Lung (tissue), 16 donors: ENCODE data around the gene PCDH12. TPM values are rescaled to one million over a fixed set of nuclear protein-coding genes. Genes with fewer than 3 reads are reported as not detected.

ENCODE experiments used
- ATAC-seq: fragments of 200-7000 bp; cut with Tn5 transposase; one replicate; pipeline ENCODE4 v1.9.1; 2020; ENCODE audit warnings: moderate number of reproducible peaks; ENCODE audit not compliant: insufficient read depth, low FRiP score
- DNase-seq, 3 donors: peaks; one replicate each; pipeline ENCODE4 v3.0.0-alpha.2; 2013 to 2017
- H3K27ac ChIP-seq, 2 donors: one replicate each; pipeline ENCODE4 v1.5.1; 2013; ENCODE audit warnings: mild to moderate bottlenecking in 2 of 2, moderate library complexity in 2 of 2, control low read depth in 1 of 2, inconsistent platforms in 1 of 2, low read depth in 1 of 2, low read length in 1 of 2
- H3K27me3 ChIP-seq, 3 donors: one replicate each; pipeline ENCODE4 v1.5.1; 2013; ENCODE audit warnings: low read length in 2 of 3; ENCODE audit not compliant: control insufficient read depth in 3 of 3, insufficient read depth in 3 of 3
- H3K36me3 ChIP-seq, 4 donors: one replicate each; pipeline ENCODE4 v1.5.1; 2013; ENCODE audit warnings: low read length in 4 of 4, mild to moderate bottlenecking in 1 of 4, moderate library complexity in 1 of 4; ENCODE audit not compliant: control insufficient read depth in 4 of 4, insufficient read depth in 4 of 4
- H3K4me1 ChIP-seq, 5 donors: one replicate each; pipeline ENCODE4 v1.5.1; 2013; ENCODE audit warnings: low read length in 5 of 5, mild to moderate bottlenecking in 2 of 5, moderate library complexity in 1 of 5; ENCODE audit not compliant: control insufficient read depth in 5 of 5, insufficient read depth in 5 of 5
- H3K4me3 ChIP-seq: one replicate; pipeline ENCODE4 v1.5.1; 2013; ENCODE audit warnings: mild to moderate bottlenecking, control low read depth, moderate library complexity
- H3K9ac ChIP-seq, 2 donors: one replicate each; pipeline ENCODE4 v1.5.1; 2013; ENCODE audit warnings: low read length in 2 of 2, control low read depth in 1 of 2; ENCODE audit not compliant: insufficient read depth in 1 of 2
- H3K9me3 ChIP-seq, 4 donors: one replicate each; pipeline ENCODE4 v1.5.1; 2013; ENCODE audit warnings: low read length in 3 of 4, mild to moderate bottlenecking in 1 of 4, moderate library complexity in 1 of 4; ENCODE audit not compliant: control insufficient read depth in 4 of 4, insufficient read depth in 3 of 4
- WGBS, 2 donors: extraction: QIAGEN DNeasy Blood & Tissue Kit; methylation state at CpG; one replicate each; pipeline ENCODE4 v1.1.7; 2013; 5-methylcytosine and 5-hydroxymethylcytosine counted together
- long read RNA-seq, 5 donors: transcript quantifications; one replicate each; lab custom pipeline, GENCODE V29; 2026
- polyA plus RNA-seq, 2 donors: library from polyadenylated mRNA; stranded (reverse); fragments of 200-250 nt; gene quantifications; one replicate each; pipeline ENCODE4 v1.2.1, GENCODE V29; 2013
- total RNA-seq, 2 donors: library from RNA; depleted of rRNA in 1 of 2; stranded (reverse); fragments of >200 nt in 1 of 2; gene quantifications; one replicate each; pipeline ENCODE4 v1.2.1, GENCODE V29; 2014 to 2021
- TF ChIP-seq, protein P1 (sequence below): IDR thresholded peaks from 2 replicates; pipeline ENCODE4 v1.5.1; 2012; ENCODE audit warnings: mild to moderate bottlenecking; ENCODE audit errors: control extremely low read depth, extremely low read depth
- donor health status: control.
- donor health status: control.
- donor health status: Bipolar disorder and iron deficiency.
- donor health status: healthy.
- donor health status: DM: yes; HTN: yes; CAD: no.

Gene PCDH12
- total RNA-seq = 10 to 100 TPM; 17.0 to 34.2 TPM
- 1 to 10 TPM; 3.9 to 5.6 TPM for polyA plus RNA-seq
- long read RNA-seq, donor 1, full-length matches to known transcripts = 16 of 35 reads
- long read RNA-seq, donor 1, partial matches to known transcripts = 19 of 35 reads
- long read RNA-seq, donor 1, other reads (novel, unspliced or antisense) = 0 of 35 reads
- long read RNA-seq, donor 2, full-length matches to known transcripts = 2 of 2 reads
- long read RNA-seq, donor 2, partial matches to known transcripts = 0 of 2 reads
- long read RNA-seq, donor 2, other reads (novel, unspliced or antisense) = 0 of 2 reads
- long read RNA-seq, donor 3, full-length matches to known transcripts = 13 of 13 reads
- long read RNA-seq, donor 3, partial matches to known transcripts = 0 of 13 reads
- long read RNA-seq, donor 3, other reads (novel, unspliced or antisense) = 0 of 13 reads
- long read RNA-seq, donor 4, full-length matches to known transcripts = 3 of 19 reads
- long read RNA-seq, donor 4, partial matches to known transcripts = 16 of 19 reads
- long read RNA-seq, donor 4, other reads (novel, unspliced or antisense) = 0 of 19 reads
- long read RNA-seq, donor 5, full-length matches to known transcripts = 16 of 60 reads
- long read RNA-seq, donor 5, partial matches to known transcripts = 44 of 60 reads
- long read RNA-seq, donor 5, other reads (novel, unspliced or antisense) = 0 of 60 reads

GRCh38 chr5:141958113-141958512, at the start of gene PCDH12:
PCDH12 (minus strand) TSS chr5:141958202; CDS start chr5:141957851, 351 bp downstream.
- WGBS, 2 donors = 7 to 11% methylated on average over 7 of the region's 7 CpGs
- DNase-seq (peak; percentile 70 to 90 (median 83)), ATAC-seq (peak; percentile 20)
- H3K27me3 ChIP-seq = no peaks in the 10 kb centered on the region
- TF ChIP-seq, protein P1, sequence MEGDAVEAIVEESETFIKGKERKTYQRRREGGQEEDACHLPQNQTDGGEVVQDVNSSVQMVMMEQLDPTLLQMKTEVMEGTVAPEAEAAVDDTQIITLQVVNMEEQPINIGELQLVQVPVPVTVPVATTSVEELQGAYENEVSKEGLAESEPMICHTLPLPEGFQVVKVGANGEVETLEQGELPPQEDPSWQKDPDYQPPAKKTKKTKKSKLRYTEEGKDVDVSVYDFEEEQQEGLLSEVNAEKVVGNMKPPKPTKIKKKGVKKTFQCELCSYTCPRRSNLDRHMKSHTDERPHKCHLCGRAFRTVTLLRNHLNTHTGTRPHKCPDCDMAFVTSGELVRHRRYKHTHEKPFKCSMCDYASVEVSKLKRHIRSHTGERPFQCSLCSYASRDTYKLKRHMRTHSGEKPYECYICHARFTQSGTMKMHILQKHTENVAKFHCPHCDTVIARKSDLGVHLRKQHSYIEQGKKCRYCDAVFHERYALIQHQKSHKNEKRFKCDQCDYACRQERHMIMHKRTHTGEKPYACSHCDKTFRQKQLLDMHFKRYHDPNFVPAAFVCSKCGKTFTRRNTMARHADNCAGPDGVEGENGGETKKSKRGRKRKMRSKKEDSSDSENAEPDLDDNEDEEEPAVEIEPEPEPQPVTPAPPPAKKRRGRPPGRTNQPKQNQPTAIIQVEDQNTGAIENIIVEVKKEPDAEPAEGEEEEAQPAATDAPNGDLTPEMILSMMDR = no peak
- H3K36me3 ChIP-seq = no peaks in the 10 kb centered on the region
- H3K9ac ChIP-seq = no peak within 1 kb of the TSS
- peak within 1 kb of the TSS; percentile 41 for H3K4me3 ChIP-seq
- H3K4me1 ChIP-seq = peaks cover 0 to 8% (median 6%) of the 10 kb centered on the region in 5 donors
- peak within 1 kb of the TSS; percentile 58 to 86 for H3K27ac ChIP-seq
- H3K9me3 ChIP-seq = no peaks in the 10 kb centered on the region

DNA sequence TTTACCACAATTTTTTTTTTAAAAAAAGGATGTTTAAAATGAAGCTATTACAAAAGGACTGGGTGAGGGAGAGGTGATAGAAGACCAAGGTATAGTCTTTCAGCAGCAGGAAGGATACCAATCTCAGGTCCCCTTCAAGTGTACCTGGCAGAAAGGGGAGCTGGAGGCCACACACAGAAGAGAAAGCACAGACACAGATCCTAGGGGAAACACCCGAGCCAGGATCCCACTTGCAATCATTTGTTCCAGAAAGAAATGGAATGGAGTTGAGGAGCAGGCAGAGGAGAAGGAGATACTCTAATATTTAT, 49.2 kb upstream of the PCDH12 start:
- H3K4me3 ChIP-seq = no peak overlapping the region
- DNase-seq (no peak), ATAC-seq (no peak)
- peaks cover 13 to 29% (median 16%) of the 10 kb centered on the region in 4 donors for H3K36me3 ChIP-seq
- H3K9ac ChIP-seq = no peak overlapping the region
- no peaks in the 10 kb centered on the region for H3K27me3 ChIP-seq
- TF ChIP-seq, protein P1 = no peak
- peaks cover 0 to 5% (median 0%) of the 10 kb centered on the region in 5 donors for H3K4me1 ChIP-seq
- H3K27ac ChIP-seq = no peak overlapping the region
- H3K9me3 ChIP-seq = no peaks in the 10 kb centered on the region
- WGBS, 2 donors = 91 to 100% methylated on average over 1 of the region's 1 CpG

GRCh38 chr5:142006363-142007236, 48.6 kb upstream of the PCDH12 start:
- Histone ChIP-seq H3K36me3 (peaks cover 13 to 32% (median 16%) of the 10 kb centered on the region in 4 donors), H3K4me3 (no peak overlapping the region), H3K27ac (no peak overlapping the region), H3K4me1 (peaks cover 0 to under 1% (median 0%) of the 10 kb centered on the region in 5 donors), H3K27me3 (no peaks in the 10 kb centered on the region), H3K9me3 (no peaks in the 10 kb centered on the region), H3K9ac (no peak overlapping the region)
- ATAC-seq (no peak), DNase-seq (no peak)
- TF ChIP-seq, protein P1 = no peak
- WGBS, 2 donors = 47 to 62% methylated on average over 3 of the region's 3 CpGs
